KMS-11 (cell line): ENCODE data around the gene SLC25A11.

Experiments used
- H2AFZ ChIP-seq: fragments of 200-600 bp; sonication (generic); 2 replicates; pipeline ENCODE4 v1.6.1; 2016; ENCODE audit warnings: antibody characterized with exemption, mixed run types, low read depth
- H3K27ac ChIP-seq: fragments of 200-600 bp; sonication (generic); 2 replicates; pipeline ENCODE4 v1.6.1; 2016; ENCODE audit warnings: mild to moderate bottlenecking, mixed run types
- H3K27me3 ChIP-seq: fragments of 200-600 bp; sonication (generic); 2 replicates; pipeline ENCODE4 v1.6.1; 2017; ENCODE audit warnings: mild to moderate bottlenecking, low read depth, mixed run types, moderate library complexity; ENCODE audit not compliant: insufficient read depth
- H3K36me3 ChIP-seq: fragments of 200-600 bp; sonication (generic); 2 replicates; pipeline ENCODE4 v1.6.1; 2017; ENCODE audit warnings: mild to moderate bottlenecking, mixed run types; ENCODE audit not compliant: insufficient read depth
- H3K4me1 ChIP-seq: fragments of 200-600 bp; sonication (generic); 2 replicates; pipeline ENCODE4 v1.6.1; 2016; ENCODE audit warnings: mild to moderate bottlenecking, low read depth, mixed run types; ENCODE audit not compliant: poor library complexity, severe bottlenecking
- H3K4me2 ChIP-seq: fragments of 200-600 bp; sonication (generic); 2 replicates; pipeline ENCODE4 v1.7.0; 2016; ENCODE audit warnings: mild to moderate bottlenecking, mixed run types
- H3K4me3 ChIP-seq: fragments of 200-600 bp; sonication (generic); IDR thresholded peaks from 2 replicates; pipeline ENCODE4 v1.6.1; 2017; ENCODE audit warnings: low read depth, low read length, mixed read lengths; ENCODE audit not compliant: insufficient read depth
- H3K79me2 ChIP-seq: fragments of 200-600 bp; sonication (generic); 2 replicates; pipeline ENCODE4 v1.6.1; 2016; ENCODE audit warnings: low read depth, mixed run types; ENCODE audit not compliant: insufficient read depth
- H3K9ac ChIP-seq: fragments of 200-600 bp; sonication (generic); 2 replicates; pipeline ENCODE4 v1.6.1; 2016; ENCODE audit warnings: mild to moderate bottlenecking, mixed run types
- H4K20me1 ChIP-seq: fragments of 200-600 bp; sonication (generic); 2 replicates; pipeline ENCODE4 v1.6.1; 2016; ENCODE audit warnings: mild to moderate bottlenecking, mixed run types; ENCODE audit not compliant: insufficient read depth
- CTCF ChIP-seq: fragments of 200-600 bp; sonication (generic); conservative IDR thresholded peaks from 2 replicates; pipeline ENCODE4 v1.6.1; 2017; ENCODE audit warnings: low read depth, mild to moderate bottlenecking, antibody characterized with exemption, low read length, moderate library complexity, mixed read lengths

Gene SLC25A11

GRCh38 chr17:4970273-4970672 lies 30.4 kb upstream of the SLC25A11 start:
- no peak overlapping the region for H2AFZ ChIP-seq
- no peaks in the 10 kb centered on the region for H4K20me1 ChIP-seq
- H3K36me3 ChIP-seq: no peaks in the 10 kb centered on the region
- no peak for TF ChIP-seq CTCF
- H3K9ac ChIP-seq: no peak overlapping the region
- no peak overlapping the region for H3K27ac ChIP-seq
- no peak overlapping the region for H3K4me2 ChIP-seq
- no peaks in the 10 kb centered on the region for H3K4me1 ChIP-seq
- no peak overlapping the region for H3K4me3 ChIP-seq
- H3K79me2 ChIP-seq: no peaks in the 10 kb centered on the region
- no peaks in the 10 kb centered on the region for H3K27me3 ChIP-seq

- Histone ChIP-seq H3K36me3 (no peaks in the 10 kb centered on the region), H3K79me2 (no peaks in the 10 kb centered on the region), H3K9ac (no peak overlapping the region), H3K27me3 (no peaks in the 10 kb centered on the region), H3K4me3 (no peak overlapping the region), H3K27ac (no peak overlapping the region), H4K20me1 (no peaks in the 10 kb centered on the region), H3K4me1 (no peaks in the 10 kb centered on the region), H2AFZ (no peak overlapping the region), H3K4me2 (no peak overlapping the region)
- TF ChIP-seq CTCF: no peak
Observed at GRCh38 chr17:4969551-4970173, 29.8 kb upstream of the SLC25A11 start.

- H3K27ac ChIP-seq: no peak overlapping the region
- H3K36me3 ChIP-seq: no peaks in the 10 kb centered on the region
- no peaks in the 10 kb centered on the region for H4K20me1 ChIP-seq
- no peak overlapping the region for H3K9ac ChIP-seq
- TF ChIP-seq CTCF: no peak
- no peaks in the 10 kb centered on the region for H3K27me3 ChIP-seq
- H3K4me3 ChIP-seq: no peak overlapping the region
- H2AFZ ChIP-seq: no peak overlapping the region
- no peak overlapping the region for H3K4me2 ChIP-seq
- no peaks in the 10 kb centered on the region for H3K79me2 ChIP-seq
- H3K4me1 ChIP-seq: no peaks in the 10 kb centered on the region
Observed at GRCh38 chr17:4969047-4969550, 29.3 kb upstream of the SLC25A11 start.

- H3K4me1 ChIP-seq: no peaks in the 10 kb centered on the region
- H3K79me2 ChIP-seq: no peaks in the 10 kb centered on the region
- no peak overlapping the region for H3K4me2 ChIP-seq
- TF ChIP-seq CTCF: no peak
- H3K36me3 ChIP-seq: no peaks in the 10 kb centered on the region
- no peak overlapping the region for H3K27ac ChIP-seq
- H3K4me3 ChIP-seq: no peak overlapping the region
- no peaks in the 10 kb centered on the region for H4K20me1 ChIP-seq
- no peaks in the 10 kb centered on the region for H3K27me3 ChIP-seq
- H2AFZ ChIP-seq: no peak overlapping the region
- H3K9ac ChIP-seq: no peak overlapping the region
Observed at GRCh38 chr17:4968486-4969046, 28.7 kb upstream of the SLC25A11 start.
